Glomerular endothelial cell (primary cell): Measurements from ENCODE around the gene RXRB. TPM values are rescaled to one million over a fixed set of nuclear protein-coding genes. Genes with fewer than 3 reads are reported as not detected.
"Not testable (repeated sequence)": the region's sequence is repeated elsewhere in the genome, so short reads cannot be mapped to it uniquely, and the experiment has no call there.

Experiments used
- DNase-seq: peaks from one replicate; pipeline ENCODE4 v3.0.0-alpha.2; 2011; ENCODE audit warnings: low read depth, low spot score; ENCODE audit errors: extremely low read depth
- total RNA-seq: library from RNA; depleted of rRNA; stranded (reverse); fragments of >200 nt; gene quantifications from 2 replicates; pipeline ENCODE4 v1.2.3, GENCODE V29; 2015

RXRB gene
- total RNA-seq = 24.6 and 25.2 TPM in 2 replicates

DNA sequence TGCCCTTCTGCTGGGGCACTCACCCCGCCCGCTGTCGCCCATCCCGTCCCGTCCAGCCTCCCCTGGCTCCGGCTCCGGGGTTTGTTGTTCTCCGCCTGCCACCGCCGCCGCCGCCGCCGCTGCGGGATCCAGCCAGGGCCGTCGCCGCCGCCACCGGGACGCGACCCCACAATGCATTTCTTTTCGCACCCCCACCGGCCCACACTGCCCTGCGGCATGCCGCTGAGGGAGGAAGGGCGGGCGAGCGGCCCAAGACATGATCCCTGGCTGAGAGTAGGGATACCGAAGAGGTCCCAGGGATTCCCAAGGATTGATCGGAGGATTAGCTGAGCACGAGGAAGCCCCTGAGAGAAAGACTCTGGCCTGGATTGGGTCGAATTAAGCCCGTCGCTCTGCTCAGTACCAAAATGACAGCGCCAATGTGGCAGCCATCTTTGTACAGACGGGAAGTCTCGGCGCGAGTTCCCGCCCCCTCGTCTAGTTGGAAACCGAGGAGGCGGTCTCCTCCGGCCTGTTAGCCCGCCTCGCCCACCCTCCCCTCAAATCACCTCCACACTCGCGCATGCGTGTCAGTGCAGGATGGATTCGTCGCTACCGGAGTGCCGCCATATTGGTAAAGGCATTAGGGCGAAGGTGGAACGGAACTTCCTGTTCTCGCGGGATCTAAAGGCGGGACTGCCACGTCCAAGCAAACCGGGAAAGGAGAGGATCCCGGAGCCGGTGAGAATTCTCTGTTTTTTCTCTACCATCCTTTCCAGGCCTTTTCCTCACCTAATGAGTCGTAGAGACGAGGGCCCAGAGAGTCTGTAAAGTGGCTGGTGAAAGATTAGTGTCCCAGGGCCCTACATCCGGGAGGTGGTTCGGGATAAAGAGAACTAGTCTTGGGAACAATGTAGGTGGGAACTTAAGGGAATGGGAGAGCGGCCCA, at the start of gene RXRB, which contains the start of gene SLC39A7:
TSS of gene RXRB (minus strand) at position 447 of the 928 bp plus-strand sequence. CDS start at position 258, 189 bp downstream.
TSS of gene SLC39A7 (plus strand) at position 649 of the 928 bp plus-strand sequence. CDS start 379 bp downstream, outside the sequence.
- DNase-seq = peak; percentile 98

- DNase-seq = no peak
Measured at GRCh38 chr6:33249732-33250630, 49.5 kb upstream of the RXRB start.

GRCh38 chr6:33248932-33249731, 48.7 kb upstream of the RXRB start:
- DNase-seq = peak; percentile 97

- no peak for DNase-seq
Measured at GRCh38 chr6:33248643-33248931, 48.1 kb upstream of the RXRB start.

- DNase-seq = peak; percentile 48
Measured at GRCh38 chr6:33247977-33248642, 47.6 kb upstream of the RXRB start.

DNA sequence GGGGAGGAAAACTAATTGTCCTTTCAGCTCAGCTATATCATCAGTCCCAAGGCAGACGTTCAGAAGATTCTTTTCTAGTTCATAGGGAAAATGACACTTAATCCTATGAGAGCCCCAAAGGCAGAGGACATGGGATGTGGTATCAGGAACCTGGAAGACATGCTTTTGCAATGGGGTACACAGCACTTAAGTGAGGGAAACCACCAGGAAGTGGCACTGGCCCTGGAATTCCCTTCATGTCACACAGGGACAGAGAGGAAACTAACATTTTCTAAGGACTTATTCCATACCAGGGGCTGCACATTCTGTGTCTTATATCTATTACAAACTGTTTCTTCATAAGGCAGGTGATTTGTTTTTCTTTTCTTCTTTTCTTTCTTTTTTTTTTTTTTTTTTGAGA, 43.0 kb upstream of the RXRB start:
- no peak for DNase-seq

DNA sequence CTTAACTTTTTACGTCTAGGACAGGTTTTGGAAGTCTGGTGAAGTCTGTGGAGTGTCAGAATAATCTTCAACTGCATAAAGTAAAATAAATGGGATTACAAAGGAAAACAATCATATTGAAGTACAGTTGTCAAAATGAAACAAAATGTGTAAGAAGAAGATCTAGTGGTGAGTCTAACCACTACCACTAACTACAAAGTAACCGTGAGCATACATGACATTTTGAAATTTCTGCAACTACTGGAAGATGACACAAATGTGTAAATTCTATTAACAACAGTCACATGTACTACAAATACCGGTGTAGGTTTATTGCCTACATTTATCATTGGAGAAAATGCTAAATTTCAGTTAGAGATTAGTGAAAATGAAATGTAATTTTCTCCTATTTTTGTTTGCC, 41.5 kb upstream of the RXRB start:
- DNase-seq = no peak

DNA sequence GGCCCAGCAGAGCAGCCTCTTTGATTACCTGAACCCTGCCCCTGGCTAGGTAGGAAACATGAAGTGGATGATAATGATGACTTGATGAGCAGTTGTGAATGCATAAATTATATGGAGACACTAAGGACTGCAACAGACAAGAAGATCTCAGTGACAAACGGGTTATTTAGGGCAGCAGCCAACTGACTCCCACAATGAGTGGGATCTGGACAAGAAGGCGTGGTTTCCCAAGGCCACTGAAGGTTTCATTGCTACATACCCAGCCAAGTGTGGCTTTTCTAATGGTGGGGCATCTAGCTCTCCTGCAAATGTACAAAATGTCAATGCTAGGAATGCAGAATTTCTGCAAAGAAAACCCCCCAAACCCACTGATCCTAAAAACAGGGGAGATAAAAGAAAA, 37.3 kb upstream of the RXRB start:
- no peak for DNase-seq

DNA sequence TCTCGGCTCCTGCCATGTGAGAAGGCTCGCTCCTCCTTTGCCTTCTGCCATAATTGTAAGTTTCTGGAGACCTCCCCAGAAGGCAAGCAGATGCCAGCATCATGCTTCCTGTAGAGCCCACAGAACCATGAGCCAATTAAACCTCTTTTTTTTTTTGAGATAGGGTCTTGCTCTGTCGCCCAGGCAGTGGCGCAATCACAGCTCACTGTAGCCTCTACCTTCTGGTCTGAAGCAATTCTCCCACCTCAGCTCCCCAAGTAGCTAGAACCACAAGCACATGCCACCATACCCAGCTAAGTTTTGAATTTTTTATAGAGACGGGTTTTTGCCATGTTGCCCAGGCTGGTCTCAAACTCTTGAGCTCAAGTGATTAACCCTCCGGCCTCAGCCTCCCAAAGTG, 36.4 kb upstream of the RXRB start:
- DNase-seq = no peak

DNA sequence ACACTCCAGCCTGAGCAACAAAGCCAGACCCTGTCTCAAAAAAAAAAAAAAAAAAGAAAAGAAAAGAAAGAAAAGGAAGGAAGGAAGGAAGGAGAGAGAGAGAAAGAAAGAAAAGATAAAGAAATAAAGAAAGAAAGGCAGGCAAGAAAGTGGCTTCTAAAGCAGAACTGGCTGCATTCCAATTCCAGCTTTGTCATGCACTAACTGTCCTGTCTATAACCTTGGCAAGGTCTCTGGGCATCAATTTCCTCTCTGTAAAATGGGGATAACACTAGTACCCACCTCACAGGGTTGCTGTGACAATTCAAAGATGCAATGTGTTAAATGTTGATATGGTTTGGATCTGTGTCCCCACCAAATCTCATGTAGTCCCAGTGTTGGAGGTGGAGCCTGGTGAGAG, 35.9 kb upstream of the RXRB start:
- DNase-seq = no peak

GRCh38 chr6:33235221-33235634, 34.8 kb upstream of the RXRB start:
- DNase-seq = no peak

GRCh38 chr6:33226503-33227120, 26.1 kb upstream of the RXRB start:
- not testable (repeated sequence) for DNase-seq

DNA sequence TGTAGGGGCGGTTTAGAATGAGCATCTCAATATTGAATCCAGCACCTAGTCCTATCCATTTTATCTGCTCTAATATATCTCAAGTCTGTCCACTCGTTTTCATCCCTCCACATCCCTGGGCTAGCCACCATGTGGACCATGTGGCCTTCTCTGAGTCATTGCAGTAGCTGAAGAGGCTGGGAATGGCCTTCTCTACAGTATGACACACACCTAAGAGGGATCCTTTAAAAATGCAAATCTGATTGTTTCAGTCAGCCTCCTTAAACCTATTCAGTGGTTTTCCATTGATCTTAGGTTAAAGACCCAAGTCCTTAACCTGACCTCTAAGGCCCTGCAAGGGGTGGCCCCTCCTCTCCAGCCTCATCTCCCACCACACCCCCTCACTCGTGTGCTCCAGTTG, 17.2 kb upstream of the RXRB start:
- DNase-seq = no peak

DNA sequence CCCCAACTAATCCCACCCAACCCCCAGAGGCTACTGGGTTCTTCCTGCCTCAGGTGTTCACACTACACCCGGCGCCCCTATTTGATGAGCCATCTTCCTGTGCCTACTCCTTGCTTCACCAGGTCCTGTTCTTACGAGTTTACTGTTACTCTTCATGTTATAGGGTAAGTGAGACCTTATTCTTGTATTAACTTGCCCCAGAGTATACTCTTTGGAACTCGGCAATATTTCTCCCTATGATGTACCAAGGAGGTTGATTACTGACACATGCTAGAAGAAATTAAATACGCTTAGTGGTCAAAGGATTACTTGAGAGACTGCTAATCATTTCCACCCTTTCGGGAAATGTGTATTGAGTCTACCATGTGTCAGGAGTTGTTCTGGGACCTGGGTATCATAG, 16.8 kb upstream of the RXRB start:
- no peak for DNase-seq

GRCh38 chr6:33216117-33216649, 15.7 kb upstream of the RXRB start:
- DNase-seq = no peak

GRCh38 chr6:33215271-33216116, 15.0 kb upstream of the RXRB start:
- no peak for DNase-seq

DNA sequence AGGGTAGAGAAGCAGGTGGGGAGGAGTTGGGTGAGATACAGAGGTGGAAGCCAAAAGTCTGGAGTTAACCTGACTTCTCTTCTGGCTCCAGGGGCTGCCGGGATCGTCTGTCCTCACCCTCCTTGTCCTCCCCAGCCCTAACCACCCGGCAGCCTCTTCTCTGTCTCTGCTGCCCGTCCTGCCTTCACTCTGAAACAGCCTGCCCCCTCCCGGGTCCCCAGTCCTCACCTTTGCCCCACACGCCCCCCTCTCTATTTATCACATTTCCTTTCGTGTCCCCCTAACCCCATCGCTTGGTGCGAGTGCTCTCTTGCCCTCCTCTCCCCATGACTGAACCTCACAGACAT, 13.5 kb upstream of the RXRB start:
- DNase-seq = no peak

DNA sequence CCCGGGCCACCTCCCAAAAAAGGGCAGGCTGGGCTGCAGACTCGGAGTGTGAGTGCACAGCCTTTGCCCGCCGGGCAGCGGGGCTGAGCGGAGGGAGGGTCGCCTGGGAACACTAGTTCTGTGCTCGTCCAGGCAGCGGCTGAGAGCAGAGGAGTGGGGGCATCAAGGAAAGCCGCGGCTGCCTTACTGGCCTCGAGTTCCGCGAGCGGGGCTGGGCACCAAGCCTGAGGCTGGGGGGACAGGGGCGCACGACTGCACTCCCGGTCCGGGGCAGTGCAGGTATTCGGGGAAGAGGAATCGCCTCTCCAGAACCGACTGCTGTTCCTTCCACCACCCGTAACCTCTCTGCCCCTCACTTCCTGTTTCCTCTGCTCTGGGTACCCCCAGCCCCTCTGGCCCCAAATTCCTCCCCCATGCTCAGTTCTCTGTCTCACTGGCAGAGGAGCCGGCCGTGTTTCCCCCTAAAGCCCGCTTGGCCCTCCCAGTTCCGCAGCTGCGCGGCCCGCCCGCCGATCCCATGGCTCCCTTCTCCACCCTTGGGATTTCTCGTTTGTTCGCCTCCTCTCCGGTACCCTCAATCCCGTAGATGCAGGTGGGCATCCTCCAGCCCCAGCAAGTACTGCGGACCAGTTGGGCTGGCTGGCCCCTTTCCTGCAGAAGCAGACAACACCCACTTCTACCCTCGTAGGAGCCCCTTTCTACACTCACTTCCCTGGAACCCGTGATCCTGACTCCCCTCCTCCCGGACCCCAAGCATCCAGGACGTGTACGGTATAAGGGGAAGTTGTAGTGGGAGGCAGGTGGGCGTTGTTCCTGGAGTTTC, 12.9 kb upstream of the RXRB start:
- no peak for DNase-seq
